ENCODE results near the gene TTC17. TPM values are rescaled to one million over a fixed set of nuclear protein-coding genes. Genes with fewer than 3 reads are reported as not detected.
A peak's percentile ranks its signal among the peaks of the same experiment; 100 is the strongest.

TTC17 gene
- total and polyA plus RNA-seq, 9 of the 15 experiments (the other 6 are each of a cell fraction or from before 2014, with no cell fraction given), result 19.7 to 99.1 (median 53.3) TPM

GRCh38 chr11:43358801-43359421 lies at the start of gene TTC17 (continued):
- TF ChIP-seq, protein P1, sequence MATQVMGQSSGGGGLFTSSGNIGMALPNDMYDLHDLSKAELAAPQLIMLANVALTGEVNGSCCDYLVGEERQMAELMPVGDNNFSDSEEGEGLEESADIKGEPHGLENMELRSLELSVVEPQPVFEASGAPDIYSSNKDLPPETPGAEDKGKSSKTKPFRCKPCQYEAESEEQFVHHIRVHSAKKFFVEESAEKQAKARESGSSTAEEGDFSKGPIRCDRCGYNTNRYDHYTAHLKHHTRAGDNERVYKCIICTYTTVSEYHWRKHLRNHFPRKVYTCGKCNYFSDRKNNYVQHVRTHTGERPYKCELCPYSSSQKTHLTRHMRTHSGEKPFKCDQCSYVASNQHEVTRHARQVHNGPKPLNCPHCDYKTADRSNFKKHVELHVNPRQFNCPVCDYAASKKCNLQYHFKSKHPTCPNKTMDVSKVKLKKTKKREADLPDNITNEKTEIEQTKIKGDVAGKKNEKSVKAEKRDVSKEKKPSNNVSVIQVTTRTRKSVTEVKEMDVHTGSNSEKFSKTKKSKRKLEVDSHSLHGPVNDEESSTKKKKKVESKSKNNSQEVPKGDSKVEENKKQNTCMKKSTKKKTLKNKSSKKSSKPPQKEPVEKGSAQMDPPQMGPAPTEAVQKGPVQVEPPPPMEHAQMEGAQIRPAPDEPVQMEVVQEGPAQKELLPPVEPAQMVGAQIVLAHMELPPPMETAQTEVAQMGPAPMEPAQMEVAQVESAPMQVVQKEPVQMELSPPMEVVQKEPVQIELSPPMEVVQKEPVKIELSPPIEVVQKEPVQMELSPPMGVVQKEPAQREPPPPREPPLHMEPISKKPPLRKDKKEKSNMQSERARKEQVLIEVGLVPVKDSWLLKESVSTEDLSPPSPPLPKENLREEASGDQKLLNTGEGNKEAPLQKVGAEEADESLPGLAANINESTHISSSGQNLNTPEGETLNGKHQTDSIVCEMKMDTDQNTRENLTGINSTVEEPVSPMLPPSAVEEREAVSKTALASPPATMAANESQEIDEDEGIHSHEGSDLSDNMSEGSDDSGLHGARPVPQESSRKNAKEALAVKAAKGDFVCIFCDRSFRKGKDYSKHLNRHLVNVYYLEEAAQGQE (IDR thresholded peaks at IDR 0.05; ENCODE audit: borderline replicate concordance), result peak; percentile 86
- TF ChIP-seq, protein P1 (CRISPR knock-in tag; IDR thresholded peaks at IDR 0.05; ENCODE audit: low read depth), result peak; percentile 67
- TF ChIP-seq POLR2AphosphoS5 (IDR thresholded peaks at IDR 0.05; ENCODE audit: control insufficient read depth, insufficient read depth, low read depth, low read length) (peak; percentile 90), CXXC5 (CRISPR knock-in tag; IDR thresholded peaks at IDR 0.05) (peak; percentile 63), RBBP5 (IDR thresholded peaks at IDR 0.05; ENCODE audit: borderline replicate concordance, insufficient read depth, low read length, poor library complexity, severe bottlenecking) (peak; percentile 98), CHCHD3 (CRISPR knock-in tag; IDR thresholded peaks at IDR 0.05) (0 out of 2 replicates have a peak, but pooled peaks have one; percentile 7), SMARCE1 (IDR thresholded peaks at IDR 0.05) (no peak), IRF1 (CRISPR knock-in tag; IDR thresholded peaks at IDR 0.05; ENCODE audit: borderline replicate concordance) (no peak), KHSRP (IDR thresholded peaks at IDR 0.05) (no peak), HCFC1 (IDR thresholded peaks at IDR 0.05; ENCODE audit: low read depth, low read length) (peak; percentile 82), ZNF76 (CRISPR knock-in tag; IDR thresholded peaks at IDR 0.05; ENCODE audit: borderline replicate concordance) (0 out of 2 replicates have a peak, but pooled peaks have one; percentile 6), ETV1 (tag; conservative IDR thresholded peaks at IDR 0.05; ENCODE audit: low read depth) (peak; percentile 86)
- TF ChIP-seq, protein P2, sequence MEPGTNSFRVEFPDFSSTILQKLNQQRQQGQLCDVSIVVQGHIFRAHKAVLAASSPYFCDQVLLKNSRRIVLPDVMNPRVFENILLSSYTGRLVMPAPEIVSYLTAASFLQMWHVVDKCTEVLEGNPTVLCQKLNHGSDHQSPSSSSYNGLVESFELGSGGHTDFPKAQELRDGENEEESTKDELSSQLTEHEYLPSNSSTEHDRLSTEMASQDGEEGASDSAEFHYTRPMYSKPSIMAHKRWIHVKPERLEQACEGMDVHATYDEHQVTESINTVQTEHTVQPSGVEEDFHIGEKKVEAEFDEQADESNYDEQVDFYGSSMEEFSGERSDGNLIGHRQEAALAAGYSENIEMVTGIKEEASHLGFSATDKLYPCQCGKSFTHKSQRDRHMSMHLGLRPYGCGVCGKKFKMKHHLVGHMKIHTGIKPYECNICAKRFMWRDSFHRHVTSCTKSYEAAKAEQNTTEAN (CRISPR knock-in tag; IDR thresholded peaks at IDR 0.05), result peak; percentile 59; the same call in 1 of the 2 replicates

Data from K562 (cell line).